ENCODE data around the gene CAB39.

CAB39 gene

DNA sequence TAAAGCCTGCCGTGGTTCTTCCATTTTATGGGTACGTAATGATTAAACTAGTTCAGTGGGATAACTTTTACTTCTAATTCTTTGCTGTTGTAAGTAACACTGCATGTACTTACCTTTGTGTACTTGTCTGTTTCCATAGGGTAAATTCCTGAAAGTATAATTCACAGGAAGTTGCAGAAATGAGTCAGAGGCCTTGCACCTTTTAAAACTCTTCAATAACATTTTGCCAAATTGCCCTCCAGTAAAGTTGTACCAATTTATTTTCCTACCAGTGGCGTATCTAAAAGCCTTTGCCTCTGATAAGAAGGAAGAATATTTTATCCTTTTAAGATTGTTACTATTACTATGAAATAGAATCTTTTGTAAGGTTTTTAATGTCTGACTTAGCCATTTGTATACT lies 65.1 kb downstream of the CAB39 start:
- CTCF ChIA-PET = interaction anchor here (0.7 kb wide), 1 partner anchor 31 kb away, joined by 3 read pairs; no protein-coding TSS in a partner anchor
- POLR2A ChIA-PET = no interaction called here
- TF ChIP-seq FOXM1 (IDR thresholded peaks at IDR 0.05; ENCODE audit: borderline replicate concordance) (no peak), TARDBP (IDR thresholded peaks at IDR 0.05) (no peak), LEF1 (IDR thresholded peaks at IDR 0.05; ENCODE audit: borderline replicate concordance) (no peak), CTBP1 (IDR thresholded peaks at IDR 0.05; ENCODE audit: borderline replicate concordance) (no peak), ELF4 (IDR thresholded peaks at IDR 0.05) (no peak), ARNT (IDR thresholded peaks at IDR 0.05) (no peak), SP1 (IDR thresholded peaks at IDR 0.05) (no peak), BHLHE40 (IDR thresholded peaks at IDR 0.05; ENCODE audit: borderline replicate concordance) (no peak), FOXK2 (IDR thresholded peaks at IDR 0.05) (no peak), HDGF (IDR thresholded peaks at IDR 0.05; ENCODE audit: borderline replicate concordance) (no peak), FOXA1 (IDR thresholded peaks at IDR 0.05) (no peak), SUZ12 (IDR thresholded peaks at IDR 0.05) (no peak), L3MBTL2 (conservative IDR thresholded peaks at IDR 0.05) (no peak), ZNF384 (IDR thresholded peaks at IDR 0.05) (no peak)
- TF ChIP-seq, protein P1, sequence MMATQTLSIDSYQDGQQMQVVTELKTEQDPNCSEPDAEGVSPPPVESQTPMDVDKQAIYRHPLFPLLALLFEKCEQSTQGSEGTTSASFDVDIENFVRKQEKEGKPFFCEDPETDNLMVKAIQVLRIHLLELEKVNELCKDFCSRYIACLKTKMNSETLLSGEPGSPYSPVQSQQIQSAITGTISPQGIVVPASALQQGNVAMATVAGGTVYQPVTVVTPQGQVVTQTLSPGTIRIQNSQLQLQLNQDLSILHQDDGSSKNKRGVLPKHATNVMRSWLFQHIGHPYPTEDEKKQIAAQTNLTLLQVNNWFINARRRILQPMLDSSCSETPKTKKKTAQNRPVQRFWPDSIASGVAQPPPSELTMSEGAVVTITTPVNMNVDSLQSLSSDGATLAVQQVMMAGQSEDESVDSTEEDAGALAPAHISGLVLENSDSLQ (IDR thresholded peaks at IDR 0.05) = no peak
- no peak for DNase-seq (ENCODE audit: extremely low spot score)

DNA sequence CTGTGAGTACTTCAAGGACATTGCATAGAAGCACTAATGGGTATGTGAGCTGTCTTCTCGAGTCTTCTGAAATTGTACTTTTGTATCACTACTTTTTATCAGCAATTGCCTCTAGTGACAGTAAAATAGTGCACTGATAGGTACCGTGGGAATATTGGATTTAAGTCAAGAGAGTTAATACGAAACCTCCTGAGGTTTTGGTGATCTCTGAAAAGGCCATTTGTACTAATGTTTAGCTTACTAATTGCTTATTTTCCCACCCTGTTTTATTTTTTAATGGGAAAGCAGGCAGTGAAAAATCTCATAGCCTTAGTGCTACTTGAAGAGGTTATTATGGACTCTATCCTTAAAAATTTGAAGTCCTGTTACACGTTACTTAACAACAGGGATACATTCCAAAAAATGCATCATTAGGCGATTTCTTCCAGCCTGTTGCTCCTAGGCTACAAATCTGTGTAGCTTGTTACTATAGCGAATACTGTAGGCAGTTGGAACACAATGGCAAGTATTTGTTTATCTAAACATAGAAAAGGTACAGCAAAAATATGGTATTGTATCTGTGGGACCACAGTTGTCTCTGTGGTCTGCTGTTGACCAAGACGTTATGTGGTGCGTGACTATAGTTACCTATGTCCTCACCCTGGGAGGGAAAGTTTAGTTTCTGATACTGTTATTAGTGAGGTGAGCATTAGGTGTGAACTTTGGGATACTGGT lies 65.9 kb downstream of the CAB39 start:
- ChIA-PET CTCF (no interaction called here), POLR2A (no interaction called here)
- no peak for DNase-seq (ENCODE audit: extremely low spot score)
- TF ChIP-seq NFRKB (IDR thresholded peaks at IDR 0.05) (no peak), CTBP1 (IDR thresholded peaks at IDR 0.05; ENCODE audit: borderline replicate concordance) (no peak), ZNF384 (IDR thresholded peaks at IDR 0.05) (no peak), BHLHE40 (IDR thresholded peaks at IDR 0.05; ENCODE audit: borderline replicate concordance) (no peak), ARNT (IDR thresholded peaks at IDR 0.05) (no peak)
- TF ChIP-seq, protein P1 (IDR thresholded peaks at IDR 0.05) = no peak

DNA sequence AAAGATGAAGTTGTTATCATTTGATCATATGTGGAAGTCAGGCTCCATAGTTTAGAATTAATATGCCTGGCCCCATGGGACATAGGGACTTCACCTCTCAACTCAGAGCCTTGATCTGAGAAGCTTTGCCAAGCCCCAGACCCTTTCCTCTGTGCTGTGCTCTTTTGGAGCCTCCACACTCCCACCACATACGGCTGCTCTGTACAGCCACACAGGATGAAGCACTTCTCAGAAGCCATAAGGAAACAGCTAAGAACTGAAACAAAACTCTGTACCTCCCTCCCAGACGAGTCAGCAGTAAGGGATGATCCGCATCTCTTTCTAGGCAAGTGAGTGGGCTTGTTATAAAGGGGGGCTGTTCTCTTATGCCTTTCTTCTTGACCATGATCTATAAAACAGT lies 66.5 kb downstream of the CAB39 start:
- CTCF ChIA-PET = interaction anchor here (0.6 kb wide), 1 partner anchor 344 kb away, joined by 3 read pairs; no protein-coding TSS in a partner anchor
- DNase-seq (ENCODE audit: extremely low spot score) = no peak
- POLR2A ChIA-PET = no interaction called here
- no peak for TF ChIP-seq CTBP1 (IDR thresholded peaks at IDR 0.05; ENCODE audit: borderline replicate concordance)
- no peak for TF ChIP-seq FOXK2 (IDR thresholded peaks at IDR 0.05)
- TF ChIP-seq, protein P1 (IDR thresholded peaks at IDR 0.05) = no peak

DNA sequence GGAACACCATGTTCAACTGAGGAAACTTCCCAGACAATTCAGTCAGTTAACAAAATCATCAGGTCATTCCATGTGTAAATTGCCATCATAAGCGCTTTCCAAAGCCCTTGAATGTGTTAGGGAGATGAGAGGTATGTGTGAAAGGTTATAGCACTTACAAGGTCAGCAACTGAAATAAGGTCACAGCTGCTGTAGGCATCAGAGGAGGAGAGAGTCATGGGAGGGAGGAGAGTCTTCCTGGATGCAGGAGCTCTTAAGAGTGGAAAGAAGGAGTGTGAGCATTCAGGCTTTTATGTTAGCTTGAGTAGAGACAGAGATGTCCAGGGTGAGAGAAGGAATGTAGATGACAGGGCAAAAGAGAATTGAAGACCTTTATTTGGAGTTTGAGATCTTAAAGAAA lies 67.0 kb downstream of the CAB39 start:
- CTCF ChIA-PET = interaction anchor here (0.6 kb wide), 1 partner anchor 344 kb away, joined by 3 read pairs; no protein-coding TSS in a partner anchor
- DNase-seq (ENCODE audit: extremely low spot score) = no peak
- TF ChIP-seq, protein P1 (IDR thresholded peaks at IDR 0.05) = no peak
- TF ChIP-seq FOXA1 (IDR thresholded peaks at IDR 0.05) (no peak), ARNT (IDR thresholded peaks at IDR 0.05) (no peak), HDGF (IDR thresholded peaks at IDR 0.05; ENCODE audit: borderline replicate concordance) (no peak), BHLHE40 (IDR thresholded peaks at IDR 0.05; ENCODE audit: borderline replicate concordance) (no peak), ELF4 (IDR thresholded peaks at IDR 0.05) (no peak), FOXK2 (IDR thresholded peaks at IDR 0.05) (no peak)
- POLR2A ChIA-PET = no interaction called here

DNA sequence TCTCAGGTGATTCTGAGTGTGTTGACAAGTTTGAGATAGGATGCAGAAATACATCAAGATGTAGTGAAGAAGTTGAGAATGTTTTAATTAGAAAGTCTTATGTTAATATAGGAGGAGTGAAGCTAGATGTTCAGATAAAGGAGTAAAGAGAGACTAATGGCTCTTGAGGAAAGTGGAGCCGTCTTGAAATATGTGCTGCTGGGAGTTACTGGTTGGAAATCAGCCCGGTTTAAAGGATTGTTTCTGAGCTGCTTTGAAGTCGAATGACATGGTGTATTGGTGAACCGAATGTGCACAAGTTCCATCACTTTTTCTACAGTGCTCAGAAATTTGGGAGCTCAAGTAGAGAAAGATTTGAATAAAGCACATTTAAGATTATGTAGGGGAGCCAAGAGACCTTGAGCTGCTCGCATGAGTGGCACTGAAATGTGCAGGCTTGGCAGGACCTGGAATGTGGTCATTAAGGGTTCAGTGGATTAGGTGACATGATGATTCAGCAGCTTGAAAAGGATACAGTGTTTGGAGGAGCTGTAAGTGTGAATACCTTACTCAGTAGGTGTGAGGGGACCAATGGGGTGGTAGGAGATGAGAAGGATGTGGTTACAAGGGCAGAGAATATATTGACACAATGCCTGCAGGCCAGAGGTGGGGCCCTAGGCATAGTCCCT lies 68.6 kb downstream of the CAB39 start:
- POLR2A ChIA-PET = no interaction called here
- TF ChIP-seq HDGF (IDR thresholded peaks at IDR 0.05; ENCODE audit: borderline replicate concordance) (no peak), FOXM1 (IDR thresholded peaks at IDR 0.05; ENCODE audit: borderline replicate concordance) (no peak), SUZ12 (IDR thresholded peaks at IDR 0.05) (no peak), SP1 (IDR thresholded peaks at IDR 0.05) (no peak), ARNT (IDR thresholded peaks at IDR 0.05) (no peak), NFRKB (IDR thresholded peaks at IDR 0.05) (no peak), TARDBP (IDR thresholded peaks at IDR 0.05) (no peak), ZNF384 (IDR thresholded peaks at IDR 0.05) (no peak), FOXK2 (IDR thresholded peaks at IDR 0.05) (no peak), LEF1 (IDR thresholded peaks at IDR 0.05; ENCODE audit: borderline replicate concordance) (no peak)
- CTCF ChIA-PET = no interaction called here
- DNase-seq (ENCODE audit: extremely low spot score) = no peak

DNA sequence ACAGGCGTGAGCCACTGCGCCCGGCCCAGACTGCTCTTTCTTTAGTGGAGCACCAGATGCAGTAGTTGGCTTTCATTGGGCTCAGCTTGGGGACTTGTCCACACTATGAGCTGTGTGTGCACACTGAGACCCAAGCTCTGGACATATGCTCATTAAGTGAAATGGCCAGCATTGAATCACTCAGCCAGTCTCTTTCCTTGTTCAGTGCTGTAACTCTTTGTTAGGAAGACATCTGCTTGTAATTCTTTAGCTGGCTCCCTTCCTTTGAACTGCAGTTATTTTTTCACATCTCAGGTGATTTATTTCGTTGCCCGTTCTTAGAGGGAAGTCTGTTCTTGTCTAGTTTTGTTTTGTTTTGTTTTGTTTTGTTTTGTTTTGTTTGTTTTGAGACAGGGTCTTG lies 70.5 kb downstream of the CAB39 start:
- DNase-seq (ENCODE audit: extremely low spot score) = no peak
- POLR2A ChIA-PET = no interaction called here
- CTCF ChIA-PET = no interaction called here
- TF ChIP-seq HDGF (IDR thresholded peaks at IDR 0.05; ENCODE audit: borderline replicate concordance) (no peak), CTBP1 (IDR thresholded peaks at IDR 0.05; ENCODE audit: borderline replicate concordance) (no peak), FOXK2 (IDR thresholded peaks at IDR 0.05) (no peak), SP1 (IDR thresholded peaks at IDR 0.05) (no peak), ZNF384 (IDR thresholded peaks at IDR 0.05) (no peak), TARDBP (IDR thresholded peaks at IDR 0.05) (no peak), BHLHE40 (IDR thresholded peaks at IDR 0.05; ENCODE audit: borderline replicate concordance) (no peak), L3MBTL2 (conservative IDR thresholded peaks at IDR 0.05) (no peak), ARNT (IDR thresholded peaks at IDR 0.05) (no peak), ELF4 (IDR thresholded peaks at IDR 0.05) (no peak), FOXA1 (IDR thresholded peaks at IDR 0.05) (no peak), SUZ12 (IDR thresholded peaks at IDR 0.05) (no peak)
- TF ChIP-seq, protein P1 (IDR thresholded peaks at IDR 0.05) = no peak
